ENCODE data around the gene SBF2.

DNA sequence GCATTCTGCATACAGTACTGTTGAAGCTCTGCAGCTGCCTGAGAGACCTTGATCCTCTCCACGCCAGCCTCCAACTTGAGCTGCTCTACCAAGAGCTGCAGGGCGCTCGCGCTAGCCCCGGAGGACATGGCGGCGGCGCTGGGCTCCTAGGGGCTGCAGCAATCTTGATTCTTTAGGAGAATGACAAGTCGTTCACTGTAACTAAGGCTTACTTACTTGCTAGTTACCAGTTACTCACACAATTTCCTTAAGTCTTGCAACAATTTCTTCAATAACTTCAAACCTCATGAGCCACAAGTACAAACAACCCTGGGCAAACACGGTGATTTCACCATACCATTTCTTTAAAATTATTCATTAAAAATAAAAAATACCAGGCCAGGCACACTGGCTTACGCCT, 21.9 kb downstream of the SBF2 start:
- TF ChIP-seq, protein P1, sequence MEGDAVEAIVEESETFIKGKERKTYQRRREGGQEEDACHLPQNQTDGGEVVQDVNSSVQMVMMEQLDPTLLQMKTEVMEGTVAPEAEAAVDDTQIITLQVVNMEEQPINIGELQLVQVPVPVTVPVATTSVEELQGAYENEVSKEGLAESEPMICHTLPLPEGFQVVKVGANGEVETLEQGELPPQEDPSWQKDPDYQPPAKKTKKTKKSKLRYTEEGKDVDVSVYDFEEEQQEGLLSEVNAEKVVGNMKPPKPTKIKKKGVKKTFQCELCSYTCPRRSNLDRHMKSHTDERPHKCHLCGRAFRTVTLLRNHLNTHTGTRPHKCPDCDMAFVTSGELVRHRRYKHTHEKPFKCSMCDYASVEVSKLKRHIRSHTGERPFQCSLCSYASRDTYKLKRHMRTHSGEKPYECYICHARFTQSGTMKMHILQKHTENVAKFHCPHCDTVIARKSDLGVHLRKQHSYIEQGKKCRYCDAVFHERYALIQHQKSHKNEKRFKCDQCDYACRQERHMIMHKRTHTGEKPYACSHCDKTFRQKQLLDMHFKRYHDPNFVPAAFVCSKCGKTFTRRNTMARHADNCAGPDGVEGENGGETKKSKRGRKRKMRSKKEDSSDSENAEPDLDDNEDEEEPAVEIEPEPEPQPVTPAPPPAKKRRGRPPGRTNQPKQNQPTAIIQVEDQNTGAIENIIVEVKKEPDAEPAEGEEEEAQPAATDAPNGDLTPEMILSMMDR (IDR thresholded peaks at IDR 0.05; ENCODE audit: low read length), result no peak
- no peak for TF ChIP-seq EZH2 (IDR thresholded peaks at IDR 0.05; ENCODE audit: borderline replicate concordance, low read length)

Data from OCI-LY1 (cell line).